GM18498 (cell line): ENCODE data around the gene PLEKHA7.
A peak's percentile ranks its signal among the peaks of the same experiment; 100 is the strongest.

ENCODE experiments used
- ATAC-seq: cut with Tn5 transposase; IDR thresholded peaks from one replicate; pipeline ENCODE4 v1.9.1; 2021; ENCODE audit warnings: mild to moderate bottlenecking, moderate library complexity; ENCODE audit not compliant: unreplicated experiment

Gene PLEKHA7

GRCh38 chr11:16745950-16746605 lies 268.1 kb downstream of the PLEKHA7 start:
- ATAC-seq = no peak

DNA sequence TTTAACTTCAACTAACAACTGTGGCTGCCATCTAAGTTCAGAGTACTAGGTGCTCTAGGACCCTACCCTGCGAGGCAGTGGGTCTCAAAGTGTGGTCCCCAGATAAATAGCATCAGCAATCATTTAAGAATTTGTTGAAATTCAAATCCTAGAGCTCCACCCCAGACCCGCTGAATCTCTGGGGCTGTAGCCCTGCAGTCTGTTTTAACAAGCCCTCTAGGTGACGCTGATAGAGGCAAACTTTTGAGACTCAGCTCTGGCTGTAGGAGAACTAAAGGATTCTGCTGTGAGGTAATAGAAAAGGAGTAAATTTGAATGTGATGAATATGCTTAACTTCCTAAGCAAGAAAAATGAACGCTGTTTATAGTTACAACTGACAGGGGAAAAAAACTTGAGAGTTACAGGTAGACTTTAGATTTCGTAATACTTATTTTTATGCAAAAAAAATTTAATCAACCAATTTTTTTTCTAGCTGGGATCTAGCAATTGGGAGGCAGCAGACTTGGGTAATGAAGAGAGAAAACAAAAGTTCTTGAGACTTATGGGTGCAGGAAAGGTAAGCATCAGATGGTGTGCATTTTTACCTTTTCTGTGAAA lies 270.0 kb downstream of the PLEKHA7 start:
- ATAC-seq = no peak

DNA sequence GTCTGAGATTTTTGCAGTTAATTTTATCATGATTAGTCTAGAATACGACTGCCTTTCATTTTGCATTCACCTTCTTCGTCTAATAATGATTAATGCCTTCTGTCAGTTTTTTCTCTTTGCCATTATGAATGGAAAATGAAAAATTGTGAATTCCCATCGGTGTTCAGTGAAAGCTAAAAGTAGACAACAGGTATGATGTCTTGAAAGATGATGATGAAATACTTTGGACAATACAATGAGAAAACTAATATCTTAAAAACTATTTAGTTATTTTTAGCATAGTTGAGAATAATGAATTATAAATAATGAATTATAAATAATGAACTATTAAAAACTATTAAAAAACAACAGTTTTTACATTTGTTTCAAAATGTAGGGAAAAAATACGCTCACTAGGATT lies 270.7 kb downstream of the PLEKHA7 start:
- ATAC-seq = no peak

DNA sequence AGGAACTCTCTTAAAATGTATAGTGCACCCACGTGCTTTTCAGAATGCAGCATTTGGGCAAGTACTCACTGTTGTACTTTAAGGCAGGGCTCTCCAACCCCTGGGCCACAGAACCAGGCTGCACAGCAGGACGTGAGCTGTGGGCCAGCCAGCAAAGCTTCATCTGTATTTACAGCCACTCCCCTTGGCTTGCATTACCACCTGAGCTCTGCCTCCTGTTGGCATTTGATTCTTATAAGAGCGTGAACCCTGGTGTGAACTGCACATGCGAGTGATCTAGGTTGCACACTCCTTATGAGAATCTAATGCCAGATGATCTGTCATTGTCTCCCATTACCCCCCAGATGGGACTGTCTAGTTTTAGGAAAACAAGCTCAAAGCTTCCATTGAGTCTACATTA lies 272.7 kb downstream of the PLEKHA7 start:
- ATAC-seq = no peak

DNA sequence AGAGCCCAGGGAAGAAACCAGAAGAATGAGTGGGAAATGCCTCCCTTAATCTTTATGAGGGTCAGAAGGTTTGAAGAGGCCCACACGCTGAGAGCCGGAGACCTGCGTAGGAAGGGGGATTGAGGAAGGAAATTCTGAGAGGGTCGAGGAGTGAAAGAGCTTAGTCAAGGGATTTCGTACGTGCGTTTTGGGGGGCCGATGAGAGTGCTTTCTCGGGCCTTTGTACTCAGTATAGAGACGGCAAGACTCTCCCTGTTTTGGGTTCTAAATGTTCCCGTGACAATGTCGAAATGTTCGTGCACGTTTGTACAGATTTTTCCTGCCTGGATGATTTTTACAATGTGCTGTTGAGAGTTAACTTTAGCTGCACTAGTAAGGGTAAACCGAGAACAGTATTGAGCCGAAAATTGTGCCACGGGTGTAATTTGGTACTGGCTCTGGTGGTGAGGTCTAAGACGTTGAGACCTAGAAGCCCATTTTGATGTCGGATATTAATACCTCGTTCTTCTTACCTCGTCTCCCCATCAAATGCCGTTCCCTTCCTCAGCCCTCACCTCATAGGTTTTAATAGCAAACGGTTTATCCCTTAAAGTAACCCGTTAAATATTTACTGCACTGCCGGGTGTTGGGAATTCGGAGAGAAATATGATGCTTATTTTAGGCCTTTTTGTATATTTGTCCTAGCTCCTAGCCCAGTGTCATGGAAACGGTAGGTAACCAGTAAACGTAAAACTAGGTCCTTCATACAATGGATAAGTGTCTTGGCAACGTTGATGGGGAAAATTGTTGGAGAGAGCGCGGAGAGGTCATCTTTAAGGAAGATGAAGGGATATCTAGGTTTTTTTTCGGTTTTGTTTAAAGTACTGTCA lies 275.0 kb downstream of the PLEKHA7 start:
- peak; percentile 2 for ATAC-seq

GRCh38 chr11:16738193-16738946 lies 275.8 kb downstream of the PLEKHA7 start, which contains the start of gene C11orf58:
Gene C11orf58, plus strand, starts transcription at chr11:16738647. Its CDS starts 132 bp downstream, at chr11:16738779.
- ATAC-seq = peak; percentile 97

DNA sequence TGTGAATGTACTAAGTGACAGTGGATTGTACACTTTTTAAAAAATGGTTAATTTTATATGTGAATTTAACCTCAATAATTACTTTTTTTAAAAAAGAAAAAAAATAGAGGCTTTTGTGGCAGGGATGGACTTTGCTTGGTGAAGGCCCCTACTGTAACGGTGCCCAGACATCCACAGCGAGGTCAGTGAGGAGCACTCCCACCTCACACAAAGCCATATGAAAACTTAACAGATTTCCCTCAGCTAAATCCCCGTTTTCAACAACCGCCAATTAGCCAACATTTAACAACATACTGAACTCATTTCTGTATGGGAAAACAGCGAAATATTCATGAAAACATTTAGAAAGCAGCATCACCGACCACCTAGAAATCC lies 276.4 kb downstream of the PLEKHA7 start:
- peak; percentile 17 for ATAC-seq
